NCI-H2196 (cell line): ENCODE data around the gene FSHB.
"Not testable (repeated sequence)": the region's sequence is repeated elsewhere in the genome, so short reads cannot be mapped to it uniquely, and the experiment has no call there.

Experiments
- DNase-seq: peaks from one replicate; lab custom pipeline; 2025; ENCODE audit not compliant: unreplicated experiment; lab: John Stamatoyannopoulos, UW

FSHB gene

DNA sequence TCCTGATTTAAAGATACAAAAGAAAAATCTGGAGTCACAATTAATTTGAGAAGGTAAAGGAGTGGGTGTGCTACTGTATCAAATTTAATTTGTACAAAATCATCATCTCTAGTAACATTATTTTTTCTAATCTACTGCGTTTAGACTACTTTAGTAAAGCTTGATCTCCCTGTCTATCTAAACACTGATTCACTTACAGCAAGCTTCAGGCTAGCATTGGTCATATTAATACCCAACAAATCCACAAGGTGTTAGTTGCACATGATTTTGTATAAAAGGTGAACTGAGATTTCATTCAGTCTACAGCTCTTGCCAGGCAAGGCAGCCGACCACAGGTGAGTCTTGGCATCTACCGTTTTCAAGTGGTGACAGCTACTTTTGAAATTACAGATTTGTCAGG lies at the start of gene FSHB:
Gene FSHB, plus strand, starts transcription at position 301 of the 400 bp plus-strand sequence. CDS start 889 bp downstream, outside the sequence.
- no peak for DNase-seq

GRCh38 chr11:30186748-30187147 lies 44.1 kb upstream of the FSHB start:
- no peak for DNase-seq

- no peak for DNase-seq
Observed at GRCh38 chr11:30192620-30193019, 38.2 kb upstream of the FSHB start.

DNA sequence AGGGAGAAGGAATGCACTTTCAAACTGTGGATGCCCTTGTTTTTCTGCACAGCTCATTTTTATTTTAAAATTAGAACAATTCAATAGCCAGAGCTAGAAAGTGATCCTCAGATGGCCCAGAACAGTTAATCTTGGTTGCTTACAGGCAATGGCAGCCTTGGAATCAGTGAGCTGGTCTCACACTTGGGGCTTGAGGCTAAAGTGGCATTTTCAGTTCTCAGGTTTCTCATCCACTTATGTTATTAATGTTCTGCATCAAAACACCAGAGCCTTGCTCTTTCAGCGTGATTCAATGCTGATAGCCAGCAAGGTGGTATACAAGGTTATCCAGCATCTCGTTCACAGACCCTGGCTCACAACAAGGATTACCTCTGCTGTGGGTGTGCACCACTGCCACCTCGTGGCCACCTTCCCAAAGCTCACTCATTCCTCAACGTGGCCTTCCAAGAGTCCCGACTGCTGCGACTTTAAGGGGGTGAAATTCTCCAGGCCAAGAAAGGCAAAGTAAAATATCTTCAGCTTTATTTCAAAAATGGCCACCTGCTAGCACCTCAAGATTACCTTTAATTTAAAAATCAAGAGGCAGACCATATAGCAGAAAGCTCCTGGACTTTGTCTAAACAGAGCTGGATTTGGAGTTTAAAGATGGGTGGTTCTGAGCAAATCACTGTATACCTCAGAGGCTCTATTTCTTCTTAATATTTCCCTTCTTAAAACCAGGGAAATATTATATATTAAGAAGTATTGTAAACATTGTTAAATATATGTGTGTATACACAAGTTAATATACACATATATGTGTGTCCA lies 34.2 kb upstream of the FSHB start:
- peak; percentile 14 for DNase-seq

DNA sequence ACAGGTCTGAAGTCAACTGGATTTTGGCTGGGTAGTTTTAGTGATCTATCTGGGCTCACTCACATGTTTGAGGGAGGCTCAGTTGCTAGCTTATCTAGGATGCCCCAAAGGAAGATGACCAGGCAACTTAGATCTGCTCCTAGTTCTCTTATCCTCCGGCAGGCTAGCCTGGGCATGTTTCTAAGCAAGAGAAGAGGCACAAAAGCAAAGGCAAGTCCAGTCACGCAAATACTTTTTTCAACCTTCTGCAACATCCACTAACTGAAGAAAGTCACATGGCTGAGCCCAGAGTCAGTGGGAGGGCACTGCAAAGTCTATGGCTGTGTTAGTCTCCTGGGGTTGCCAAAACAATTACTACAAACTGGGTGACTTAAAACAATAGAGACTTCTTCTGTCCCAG lies 32.9 kb upstream of the FSHB start:
- DNase-seq: no peak

GRCh38 chr11:30202989-30203388 lies 27.8 kb upstream of the FSHB start:
- DNase-seq: not testable (repeated sequence)

GRCh38 chr11:30203850-30204249 lies 27.0 kb upstream of the FSHB start:
- DNase-seq: no peak

- DNase-seq: no peak
Observed at GRCh38 chr11:30206249-30206996, 24.4 kb upstream of the FSHB start.

- no peak for DNase-seq
Observed at GRCh38 chr11:30210357-30210756, 20.5 kb upstream of the FSHB start.

DNA sequence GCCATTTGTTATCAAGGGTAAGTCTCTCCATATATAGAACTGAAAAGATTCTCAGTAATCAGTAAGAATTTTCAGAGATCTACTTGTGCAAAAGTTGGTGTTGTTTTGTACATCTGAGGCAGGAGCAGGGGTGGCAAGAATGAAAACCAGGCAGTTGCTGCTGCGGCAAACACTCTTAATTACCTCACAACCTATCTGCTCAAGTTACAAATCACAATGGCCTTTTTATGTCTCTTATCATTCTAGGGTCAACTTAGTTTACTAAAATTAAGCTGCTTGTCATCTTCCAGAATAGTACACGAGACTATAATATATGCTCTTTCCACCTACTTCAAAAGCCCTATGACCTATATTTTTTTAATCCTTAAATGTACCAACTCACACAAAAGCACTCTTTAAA lies 14.3 kb upstream of the FSHB start:
- no peak for DNase-seq

- DNase-seq: no peak
Observed at GRCh38 chr11:30218278-30218677, 12.5 kb upstream of the FSHB start.

DNA sequence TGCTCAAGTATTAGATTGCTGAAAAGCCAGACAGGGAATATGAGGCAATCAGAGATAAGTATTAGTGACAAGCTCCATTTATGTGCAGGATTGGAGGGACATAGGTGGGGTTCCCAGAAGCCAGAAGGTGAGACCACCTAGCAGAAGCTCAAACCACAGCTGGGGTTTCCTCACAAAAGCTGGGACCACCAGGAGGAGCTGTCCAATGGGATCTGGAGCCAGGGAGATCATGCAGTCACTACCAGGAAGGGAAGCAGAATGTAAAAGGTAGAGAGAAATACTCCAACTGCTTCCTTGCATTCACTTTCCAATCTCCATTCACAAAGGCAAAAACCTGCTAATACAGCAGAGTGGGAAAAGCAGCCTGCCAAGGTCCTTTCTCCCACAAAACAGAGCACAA lies 5.2 kb upstream of the FSHB start:
- no peak for DNase-seq

DNA sequence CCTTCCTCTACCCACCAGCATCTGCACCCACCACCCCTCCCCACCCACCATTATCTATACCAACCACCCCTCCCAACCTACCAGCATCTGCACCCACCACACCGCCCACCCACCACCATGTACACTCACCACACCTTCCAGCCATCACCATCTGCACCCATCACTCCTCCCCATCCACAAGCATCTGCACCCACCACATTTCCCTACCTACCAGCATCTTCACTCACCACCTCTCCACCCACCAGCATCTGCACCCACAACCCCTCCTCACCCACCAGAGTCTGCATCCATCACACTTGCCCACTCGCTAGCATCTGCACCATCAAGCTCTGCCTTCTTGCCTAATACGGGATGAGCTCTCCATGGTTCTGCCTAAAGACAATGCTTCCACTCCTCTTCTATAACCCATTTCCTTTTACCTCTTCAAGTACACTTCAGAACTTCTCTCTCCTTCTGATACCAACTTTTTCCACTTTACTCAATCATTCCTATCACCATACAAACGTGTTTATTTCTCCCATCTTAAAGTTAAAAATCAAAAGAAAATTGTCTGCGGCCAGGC lies 2.4 kb upstream of the FSHB start:
- no peak for DNase-seq

GRCh38 chr11:30239025-30239424 lies 8.2 kb downstream of the FSHB start:
- no peak for DNase-seq

GRCh38 chr11:30244265-30244664 lies 13.5 kb downstream of the FSHB start:
- DNase-seq: no peak

- no peak for DNase-seq
Observed at GRCh38 chr11:30245621-30246020, 14.8 kb downstream of the FSHB start.

DNA sequence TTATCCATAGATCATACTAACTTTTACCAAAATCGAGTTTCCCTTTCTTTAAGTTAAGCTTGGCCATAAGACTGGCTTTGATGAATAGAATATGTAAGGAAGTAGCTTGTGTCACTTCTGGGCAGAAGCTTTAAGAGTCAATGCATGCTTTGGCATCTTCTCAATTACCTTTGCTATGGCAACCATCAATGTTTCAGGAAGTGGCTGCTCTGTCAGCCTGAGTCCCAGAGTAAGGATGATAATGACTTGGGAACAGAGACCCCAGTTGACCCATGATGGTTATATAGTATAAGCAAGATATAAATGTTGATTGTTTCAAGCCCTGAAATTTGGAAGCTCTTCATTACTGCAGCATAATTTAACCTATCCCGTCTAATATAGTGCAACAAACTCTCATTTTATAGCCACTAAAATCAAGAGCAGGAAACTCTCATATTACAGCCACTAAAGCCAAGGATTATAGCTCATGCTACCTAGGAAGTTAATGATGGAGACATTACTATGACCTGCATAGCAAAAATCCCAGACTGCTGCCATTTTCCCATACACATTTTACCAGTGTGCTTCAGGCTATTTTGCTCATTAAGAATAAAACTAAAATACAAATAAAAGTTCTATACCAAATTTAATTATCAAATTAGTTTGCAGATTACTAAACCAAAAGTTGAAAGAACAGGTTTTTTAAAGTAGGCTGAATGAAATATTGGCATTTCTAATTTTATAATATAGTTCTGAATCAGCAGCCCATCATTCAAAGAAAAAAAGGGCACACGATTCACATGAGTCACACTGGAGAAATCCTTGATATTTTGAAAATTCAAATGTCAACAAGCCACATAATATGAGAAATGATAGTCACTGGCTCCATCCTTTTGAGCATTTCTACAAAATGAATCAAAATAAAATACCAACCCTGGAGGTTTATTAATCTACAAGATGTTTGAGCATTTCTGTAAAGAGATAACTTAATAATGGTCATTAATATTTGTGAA lies 23.8 kb downstream of the FSHB start:
- no peak for DNase-seq

GRCh38 chr11:30255637-30256036 lies 24.8 kb downstream of the FSHB start:
- DNase-seq: no peak

- DNase-seq: no peak
Observed at GRCh38 chr11:30257058-30257457, 26.2 kb downstream of the FSHB start.

- DNase-seq: no peak
Observed at GRCh38 chr11:30258679-30259078, 27.9 kb downstream of the FSHB start.

DNA sequence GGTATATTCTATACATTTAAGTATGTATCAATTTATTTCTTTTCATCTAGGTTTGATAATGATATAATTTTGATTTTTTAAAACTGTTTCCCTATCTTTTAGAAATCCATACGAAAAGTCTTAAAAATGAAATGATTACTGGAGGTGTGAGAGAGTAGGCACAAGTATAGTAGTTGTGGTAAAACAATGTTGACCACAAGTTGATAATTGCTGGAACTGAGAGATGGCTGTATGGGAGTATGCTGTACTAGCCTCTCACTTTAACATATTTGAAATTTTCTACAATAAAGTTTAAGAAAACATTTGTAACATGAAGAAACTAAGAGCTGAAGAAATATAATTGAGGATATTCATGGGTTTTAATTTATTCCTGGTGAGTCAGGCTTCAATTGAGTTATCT lies 30.0 kb downstream of the FSHB start:
- no peak for DNase-seq
